HL-60/S4 treated with phorbol 12-myristate 13-acetate at 8.2 ng/mL for 4 days and 3 days (cell line): Measurements from ENCODE around the gene FASN.

Experiments used
- in situ Hi-C: fragments of 300-500 bp; cut with MboI; formaldehyde crosslinking; loops from 2 replicates; pipeline ENCODE4 v1.15.0; 2022; ENCODE audit warnings: low sequenced_read_pairs

FASN gene

GRCh38 chr17:82059272-82060000 lies 38.6 kb downstream of the FASN start:
- in situ Hi-C loops: no loop called here

- in situ Hi-C loops: no loop called here
Measured at GRCh38 chr17:82058855-82059249, 39.2 kb downstream of the FASN start.

- in situ Hi-C loops: no loop called here
Measured at GRCh38 chr17:82058230-82058854, 39.7 kb downstream of the FASN start.

GRCh38 chr17:82056729-82057621 lies 41.1 kb downstream of the FASN start:
- in situ Hi-C loops: no loop called here

GRCh38 chr17:82055965-82056728 lies 41.9 kb downstream of the FASN start:
- in situ Hi-C loops: no loop called here

GRCh38 chr17:82055023-82055964 lies 42.7 kb downstream of the FASN start:
- in situ Hi-C loops: no loop called here

GRCh38 chr17:82054351-82055022 lies 43.5 kb downstream of the FASN start:
- in situ Hi-C loops: no loop called here

- in situ Hi-C loops: no loop called here
Measured at GRCh38 chr17:82053556-82054263, 44.3 kb downstream of the FASN start.

GRCh38 chr17:82053130-82053529 lies 44.9 kb downstream of the FASN start:
- in situ Hi-C loops: no loop called here

GRCh38 chr17:82052638-82053059 lies 45.4 kb downstream of the FASN start:
- in situ Hi-C loops: no loop called here

- in situ Hi-C loops: no loop called here
Measured at GRCh38 chr17:82051776-82052637, 46.0 kb downstream of the FASN start, which contains the start of the genes GPS1 and RFNG. Gene GPS1 (plus strand): TSS chr17:82051898. CDS start chr17:82051932, 34 bp downstream. Gene RFNG (minus strand): TSS chr17:82051811. CDS start chr17:82051766, 45 bp downstream.

GRCh38 chr17:82050761-82051641 lies 47.0 kb downstream of the FASN start:
- in situ Hi-C loops: no loop called here

- in situ Hi-C loops: no loop called here
Measured at GRCh38 chr17:82050152-82050760, 47.8 kb downstream of the FASN start.

GRCh38 chr17:82049521-82049971 lies 48.5 kb downstream of the FASN start:
- in situ Hi-C loops: no loop called here

- in situ Hi-C loops: no loop called here
Measured at GRCh38 chr17:82049106-82049505, 48.9 kb downstream of the FASN start.

- in situ Hi-C loops: no loop called here
Measured at GRCh38 chr17:82048571-82048971, 49.5 kb downstream of the FASN start.
